IPS DF 4.7 (cell line): ENCODE data around the gene NRXN3.

Experiments used
- DNase-seq: peaks from one replicate; pipeline ENCODE4 v3.0.0-alpha.2; 2013; ENCODE audit warnings: low spot score; ENCODE audit errors: extremely low read depth

Gene NRXN3

GRCh38 chr14:79278798-79279644 is 1108.8 kb downstream of the NRXN3 start:
- peak; percentile 85 for DNase-seq

- no peak for DNase-seq
Observed at GRCh38 chr14:79279645-79280597, 1109.7 kb downstream of the NRXN3 start.

- no peak for DNase-seq
Observed at GRCh38 chr14:79281244-79282152, 1111.3 kb downstream of the NRXN3 start.

GRCh38 chr14:79284621-79285020 is 1114.4 kb downstream of the NRXN3 start:
- DNase-seq = no peak

- no peak for DNase-seq
Observed at GRCh38 chr14:79285263-79285662, 1115.1 kb downstream of the NRXN3 start.

- DNase-seq = no peak
Observed at GRCh38 chr14:79287976-79288375, 1117.8 kb downstream of the NRXN3 start.

- no peak for DNase-seq
Observed at GRCh38 chr14:79293482-79294177, 1123.5 kb downstream of the NRXN3 start.

GRCh38 chr14:79294499-79294898 is 1124.3 kb downstream of the NRXN3 start:
- DNase-seq = no peak

- no peak for DNase-seq
Observed at GRCh38 chr14:79295385-79295784, 1125.2 kb downstream of the NRXN3 start.

GRCh38 chr14:79298373-79298772 is 1128.2 kb downstream of the NRXN3 start:
- DNase-seq = no peak

- no peak for DNase-seq
Observed at GRCh38 chr14:79299162-79299561, 1129.0 kb downstream of the NRXN3 start.

GRCh38 chr14:79304279-79304678 is 1134.1 kb downstream of the NRXN3 start:
- no peak for DNase-seq

GRCh38 chr14:79306546-79306945 is 1136.4 kb downstream of the NRXN3 start:
- no peak for DNase-seq

- no peak for DNase-seq
Observed at GRCh38 chr14:79318371-79318770, 1148.2 kb downstream of the NRXN3 start.

- DNase-seq = no peak
Observed at GRCh38 chr14:79320561-79320960, 1150.4 kb downstream of the NRXN3 start.

- no peak for DNase-seq
Observed at GRCh38 chr14:79321070-79321469, 1150.9 kb downstream of the NRXN3 start.

- no peak for DNase-seq
Observed at GRCh38 chr14:79325071-79325470, 1154.9 kb downstream of the NRXN3 start.

- DNase-seq = no peak
Observed at GRCh38 chr14:79325557-79325956, 1155.4 kb downstream of the NRXN3 start.

GRCh38 chr14:79328863-79329262 is 1158.7 kb downstream of the NRXN3 start:
- DNase-seq = no peak

GRCh38 chr14:79331830-79332229 is 1161.7 kb downstream of the NRXN3 start:
- DNase-seq = no peak
